Activated T-cell treated with anti-CD3 and anti-CD28 coated beads, Interleukin-2, amount 50 U/mL, for 4 hours (primary cell): ENCODE data around the gene TMPRSS3. TPM values are rescaled to one million over a fixed set of nuclear protein-coding genes. Genes with fewer than 3 reads are reported as not detected.

Experiments
- ATAC-seq, 2 donors: fragments of 200-7000 bp; cut with Tn5 transposase; one replicate each; pipeline ENCODE4 v1.10.0; 2021
- DNase-seq: peaks from one replicate; pipeline ENCODE4 v3.0.0-alpha.2; 2020
- H3K27me3 Mint-ChIP-seq: one replicate; pipeline ENCODE4 v1.8.0; 2021; ENCODE audit warnings: low read depth, mixed read lengths
- H3K36me3 Mint-ChIP-seq: one replicate; pipeline ENCODE4 v1.8.0; 2022; ENCODE audit warnings: mixed read lengths; ENCODE audit not compliant: insufficient read depth
- H3K4me1 Mint-ChIP-seq: one replicate; pipeline ENCODE4 v1.8.0; 2021; ENCODE audit warnings: low read depth, mixed read lengths
- H3K4me3 Mint-ChIP-seq: one replicate; pipeline ENCODE4 v1.8.0; 2021; ENCODE audit warnings: mild to moderate bottlenecking, moderate library complexity, mixed read lengths
- H3K9me3 Mint-ChIP-seq: one replicate; pipeline ENCODE4 v1.8.0; 2021; ENCODE audit warnings: mixed read lengths
- total RNA-seq, 3 donors: library from RNA; stranded (reverse); gene quantifications; one replicate each; pipeline ENCODE4 v1.2.1, GENCODE V29; 2021

The TMPRSS3 gene
- total RNA-seq, 3 donors from 2014 or later, result 2.0 to 2.6 (median 2.1) TPM

- Mint-ChIP-seq H3K36me3 (peaks cover 3% of the 10 kb centered on the region), H3K9me3 (peaks cover 14% of the 10 kb centered on the region), H3K4me3 (no peak overlapping the region), H3K27me3 (no peaks in the 10 kb centered on the region), H3K4me1 (no peaks in the 10 kb centered on the region)
- ATAC-seq (no peak), DNase-seq (no peak)
Measured at GRCh38 chr21:42330380-42331371, 65.2 kb downstream of the TMPRSS3 start.

GRCh38 chr21:42324896-42325295 lies 71.0 kb downstream of the TMPRSS3 start:
- Mint-ChIP-seq H3K36me3 (no peaks in the 10 kb centered on the region), H3K4me1 (no peaks in the 10 kb centered on the region), H3K9me3 (no peaks in the 10 kb centered on the region), H3K4me3 (no peak overlapping the region), H3K27me3 (peaks cover 9% of the 10 kb centered on the region)
- no peak for DNase-seq
- no peak for ATAC-seq

Other genes starting within 250 kb of the TMPRSS3 start
- gene ABCG1, start 176.9 kb downstream of the TMPRSS3 start, total RNA-seq, result 1 to 10 TPM in 2 of 3 donors, under 1 TPM in 1; 0.79 to 1.8 (median 1.7) TPM
- gene TFF3, start 80.6 kb downstream of the TMPRSS3 start, total RNA-seq, result under 1 TPM in 2 of 3 donors, not detected in 1; 0.29 to 0.96 TPM
- gene TFF2, start 45.1 kb downstream of the TMPRSS3 start, total RNA-seq, result not detected
- gene TFF1, start 29.5 kb downstream of the TMPRSS3 start, total RNA-seq, result under 1 TPM in 1 of 3 donors, not detected in 2; 0.82 TPM
- 10 to 100 TPM in 2 of 3 donors, 1 to 10 TPM in 1; 8.8 to 13.7 (median 11.3) TPM for gene UBASH3A, start 7.8 kb upstream of the TMPRSS3 start, total RNA-seq
- not detected for gene RSPH1, start 100.2 kb upstream of the TMPRSS3 start, total RNA-seq
- gene SLC37A1, start 117.8 kb upstream of the TMPRSS3 start, total RNA-seq, result 10 to 100 TPM; 16.3 to 22.1 (median 20.2) TPM